ENCODE data around the gene USHBP1.

GRCh38 chr19:17225053-17225452 is 39.5 kb downstream of the USHBP1 start:
- TF ChIP-seq EZH2 (IDR thresholded peaks at IDR 0.05) (no peak), CTCF (IDR thresholded peaks at IDR 0.05) (no peak), EZH2phosphoT487 (IDR thresholded peaks at IDR 0.05) (no peak)
